Upper lobe of left lung (tissue), 4 donors: ENCODE measurements around the gene LBHD1.

Source experiments
- CTCF ChIP-seq, 6 experiments: fragments of 450-650 bp in 4 of 6; fragments of 200-600 bp in 2 of 6; sonication (generic) in 2 of 6; IDR thresholded peaks; one replicate each; pipeline ENCODE4 v1.5.1; 2016 to 2019; ENCODE audit warnings: antibody characterized with exemption in 6 of 6
- EP300 ChIP-seq, 4 donors: sonication (generic); formaldehyde crosslinking; IDR thresholded peaks; one replicate each; pipeline ENCODE4 v1.5.1; 2017; ENCODE audit warnings: antibody characterized with exemption in 4 of 4, control low read depth in 2 of 4
- POLR2A ChIP-seq, 4 donors: fragments of 450-650 bp; IDR thresholded peaks; one replicate each; pipeline ENCODE4 v1.5.1; 2016 to 2017; ENCODE audit warnings: antibody characterized with exemption in 4 of 4, mild to moderate bottlenecking in 2 of 4
- POLR2AphosphoS5 ChIP-seq, 2 donors: sonication (generic); formaldehyde crosslinking; IDR thresholded peaks; one replicate each; pipeline ENCODE4 v1.5.1; 2017; ENCODE audit warnings: antibody characterized with exemption in 2 of 2

GRCh38 chr11:62644220-62644619 lies 27.8 kb downstream of the LBHD1 start:
- TF ChIP-seq CTCF (IDR thresholded peaks at IDR 0.05) (no peak), POLR2A (IDR thresholded peaks at IDR 0.05) (no peak), POLR2AphosphoS5 (IDR thresholded peaks at IDR 0.05) (no peak), EP300 (IDR thresholded peaks at IDR 0.05) (no peak)
